ENCODE measurements around the gene FAM83F.

DNA sequence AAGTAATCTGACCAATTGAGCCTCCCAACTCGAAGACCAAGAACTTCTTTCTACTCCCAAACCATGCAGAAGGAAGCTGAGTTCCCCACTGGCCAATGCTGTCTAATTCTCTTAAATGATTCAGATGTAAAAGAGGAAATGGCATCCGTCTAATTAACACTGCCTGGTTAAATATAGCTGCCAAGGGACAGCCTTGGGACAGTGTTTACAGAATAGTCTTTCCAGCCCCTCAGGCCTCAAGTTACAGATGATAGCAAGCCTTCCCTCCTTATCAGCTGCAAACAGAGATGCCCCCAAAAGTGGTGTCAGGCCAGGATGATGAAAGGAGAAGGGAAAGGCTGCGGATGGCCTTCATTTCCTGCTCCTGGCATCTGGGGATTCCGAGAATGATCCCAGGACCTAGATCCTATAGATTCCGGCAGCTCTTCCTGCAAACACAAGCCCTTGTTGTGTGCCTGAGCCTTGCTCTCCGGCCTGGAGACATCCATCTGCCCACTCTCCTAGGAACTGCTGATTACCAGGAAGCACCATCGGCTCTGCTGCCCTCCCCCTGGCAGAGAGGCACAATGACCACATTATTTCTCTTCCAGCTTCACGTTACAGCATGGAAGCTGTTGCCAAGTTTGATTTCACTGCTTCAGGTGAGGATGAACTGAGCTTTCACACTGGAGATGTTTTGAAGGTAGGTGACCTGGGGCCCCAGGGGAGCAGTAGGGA is 48.1 kb upstream of the FAM83F start:
- TF ChIP-seq POLR2A (IDR thresholded peaks at IDR 0.05): no peak
- TF ChIP-seq, protein P1, sequence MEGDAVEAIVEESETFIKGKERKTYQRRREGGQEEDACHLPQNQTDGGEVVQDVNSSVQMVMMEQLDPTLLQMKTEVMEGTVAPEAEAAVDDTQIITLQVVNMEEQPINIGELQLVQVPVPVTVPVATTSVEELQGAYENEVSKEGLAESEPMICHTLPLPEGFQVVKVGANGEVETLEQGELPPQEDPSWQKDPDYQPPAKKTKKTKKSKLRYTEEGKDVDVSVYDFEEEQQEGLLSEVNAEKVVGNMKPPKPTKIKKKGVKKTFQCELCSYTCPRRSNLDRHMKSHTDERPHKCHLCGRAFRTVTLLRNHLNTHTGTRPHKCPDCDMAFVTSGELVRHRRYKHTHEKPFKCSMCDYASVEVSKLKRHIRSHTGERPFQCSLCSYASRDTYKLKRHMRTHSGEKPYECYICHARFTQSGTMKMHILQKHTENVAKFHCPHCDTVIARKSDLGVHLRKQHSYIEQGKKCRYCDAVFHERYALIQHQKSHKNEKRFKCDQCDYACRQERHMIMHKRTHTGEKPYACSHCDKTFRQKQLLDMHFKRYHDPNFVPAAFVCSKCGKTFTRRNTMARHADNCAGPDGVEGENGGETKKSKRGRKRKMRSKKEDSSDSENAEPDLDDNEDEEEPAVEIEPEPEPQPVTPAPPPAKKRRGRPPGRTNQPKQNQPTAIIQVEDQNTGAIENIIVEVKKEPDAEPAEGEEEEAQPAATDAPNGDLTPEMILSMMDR (IDR thresholded peaks at IDR 0.05): no peak

All from vagina (tissue), 2 donors.